Mammary epithelial cell (primary cell): ENCODE results near the gene SLC28A1.

Experiments
- CTCF ChIP-seq, 2 donors: IDR thresholded peaks in 1 of 2; conservative IDR thresholded peaks in 1 of 2; 2 replicates each; pipeline ENCODE4 v1.5.1; 2011 to 2012; ENCODE audit warnings: inconsistent platforms in 2 of 2, low read length in 2 of 2, mild to moderate bottlenecking in 2 of 2, control low read depth in 1 of 2, low read depth in 1 of 2; ENCODE audit not compliant: insufficient read depth in 1 of 2; ENCODE audit errors: extremely low read depth in 1 of 2
- EZH2 ChIP-seq: IDR thresholded peaks from 2 replicates; pipeline ENCODE4 v1.6.1; 2012; ENCODE audit warnings: low read length, inconsistent platforms, borderline replicate concordance

DNA sequence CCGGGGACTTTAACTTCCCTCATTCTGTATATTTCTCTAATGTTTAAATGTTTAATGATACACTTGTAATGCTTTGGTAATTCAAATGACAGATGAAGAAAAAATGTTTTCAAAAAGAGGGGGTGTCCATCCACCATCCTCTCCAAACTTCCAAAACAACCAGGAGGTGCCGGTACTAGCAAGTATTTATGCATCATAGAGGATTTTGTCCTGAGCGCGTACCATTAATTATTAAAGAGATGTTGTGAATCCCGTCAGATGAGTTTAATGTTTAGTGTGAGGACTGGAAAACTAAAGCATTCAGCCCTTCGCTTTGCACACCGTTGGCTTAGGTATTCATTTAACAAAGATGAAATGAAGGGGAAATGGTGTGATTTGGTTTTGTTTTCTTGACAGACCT, 1.3 kb downstream of the SLC28A1 start:
- TF ChIP-seq CTCF (conservative IDR thresholded peaks at IDR 0.05 in 1 of 2, IDR thresholded peaks at IDR 0.05 in 1 of 2; ENCODE audit: extremely low read depth in 1 of 2, insufficient read depth in 1 of 2, low read depth in 1 of 2, low read length in 2 of 2) (no peak), EZH2 (no peak)
